K562 (cell line): ENCODE measurements around the gene PNMA8A. TPM values are rescaled to one million over a fixed set of nuclear protein-coding genes. Genes with fewer than 3 reads are reported as not detected.

Experiments used
- ARID4B ChIP-seq: sonication (generic); formaldehyde crosslinking; IDR thresholded peaks from 2 replicates; pipeline ENCODE4 v1.8.0; 2022; ENCODE audit warnings: mild to moderate bottlenecking, missing genetic modification reagents
- CXXC5 ChIP-seq: fragments of 250-450 bp; sonication (Bioruptor Pico); IDR thresholded peaks from 2 replicates; pipeline ENCODE4 v1.8.0; 2022; ENCODE audit warnings: inconsistent platforms, mild to moderate bottlenecking, moderate library complexity
- EP400 ChIP-seq: fragments of 450-650 bp; IDR thresholded peaks from 2 replicates; pipeline ENCODE4 v1.6.1; 2017; ENCODE audit warnings: antibody characterized with exemption, mild to moderate bottlenecking, moderate library complexity
- GABPB1 ChIP-seq: sonication (generic); formaldehyde crosslinking; IDR thresholded peaks from 2 replicates; pipeline ENCODE4 v1.8.0; 2022; ENCODE audit warnings: mild to moderate bottlenecking, missing genetic modification reagents
- HDAC2 ChIP-seq: fragments of 450-650 bp; IDR thresholded peaks from 2 replicates; pipeline ENCODE4 v1.6.1; 2016; ENCODE audit warnings: mild to moderate bottlenecking
- KAT8 ChIP-seq: fragments of 450-650 bp; IDR thresholded peaks from 2 replicates; pipeline ENCODE4 v1.6.1; 2016; ENCODE audit warnings: low read depth, mild to moderate bottlenecking
- NEUROD1 ChIP-seq: fragments of 150-350 bp; IDR thresholded peaks from 2 replicates; pipeline ENCODE4 v1.6.1; 2014; ENCODE audit warnings: borderline replicate concordance, low read length, low read depth; ENCODE audit not compliant: partially characterized antibody
- NFIC ChIP-seq: fragments of 450-650 bp; IDR thresholded peaks from 2 replicates; pipeline ENCODE4 v1.6.1; 2017; ENCODE audit warnings: mild to moderate bottlenecking, inconsistent platforms
- PHF20 ChIP-seq: fragments of 450-650 bp; IDR thresholded peaks from 2 replicates; pipeline ENCODE4 v1.6.1; 2018; ENCODE audit not compliant: partially characterized antibody
- POLR2G ChIP-seq: fragments of 200-400 bp; formaldehyde crosslinking; IDR thresholded peaks from 2 replicates; pipeline ENCODE4 v1.6.1; 2017; ENCODE audit warnings: low read depth, mild to moderate bottlenecking, antibody characterized with exemption, low read length, moderate library complexity
- POLR3G ChIP-seq: IDR thresholded peaks from 2 replicates; pipeline ENCODE4 v1.6.1; 2011; ENCODE audit not compliant: insufficient read length, insufficient replicate concordance; ENCODE audit errors: extremely low read depth
- RB1 ChIP-seq: fragments of 450-650 bp; IDR thresholded peaks from 2 replicates; pipeline ENCODE4 v1.6.1; 2017; ENCODE audit warnings: low read depth, mild to moderate bottlenecking
- RHOXF2B ChIP-seq: fragments of 250-450 bp; sonication (Bioruptor Pico); conservative IDR thresholded peaks from 2 replicates; pipeline ENCODE4 v1.5.1; 2021
- SP1 ChIP-seq: sonication (generic); formaldehyde crosslinking; IDR thresholded peaks from 2 replicates; pipeline ENCODE4 v1.8.1; 2022; ENCODE audit warnings: mild to moderate bottlenecking, missing genetic modification reagents
- TCF3 ChIP-seq: sonication (generic); formaldehyde crosslinking; IDR thresholded peaks from 2 replicates; pipeline ENCODE4 v1.4.0; 2020; ENCODE audit warnings: mild to moderate bottlenecking, missing genetic modification reagents
- WHSC1 ChIP-seq: IDR thresholded peaks from one replicate; pipeline ENCODE4 v1.6.1; 2012; ENCODE audit warnings: low read length, control low read depth, inconsistent platforms
- ZBTB11 ChIP-seq, 3 experiments: fragments of 200-800 bp in 1 of 3; fragments of 250-450 bp in 1 of 3; fragments of 450-650 bp in 1 of 3; sonication (Bioruptor Pico) in 1 of 3; sonication (Bioruptor generic) in 1 of 3; formaldehyde crosslinking in 1 of 3; IDR thresholded peaks; 2 replicates each; pipeline versions ENCODE4 v1.6.1 to v1.8.0; 2016 to 2022; ENCODE audit warnings: mild to moderate bottlenecking in 2 of 3, missing genetic modification characterization in 2 of 3, missing compliant biosample characterization in 1 of 3, moderate library complexity in 1 of 3
- ZBTB12 ChIP-seq: fragments of 250-450 bp; sonication (Bioruptor Pico); IDR thresholded peaks from 2 replicates; pipeline ENCODE4 v1.4.0; 2020
- polyA plus RNA-seq, 8 experiments: library from polyadenylated mRNA; depleted of rRNA in 4 of 8; stranded (reverse) in 5 of 8; unstranded in 3 of 8; fragments of >200 nt; fragmentation: Nextera tagmentation in 2 of 8; fragmentation: Illumina TruSeq in 1 of 8; extraction: Ambion mirVana in 2 of 8; extraction: Trizol in 1 of 8; gene quantifications; 2 replicates each; pipeline versions ENCODE4 v1.2.1 to v1.2.3, GENCODE V29; 2011 to 2014; ENCODE audit warnings: inconsistent platforms in 1 of 8, missing spikeins in 1 of 8
- total RNA-seq, 7 experiments: library from RNA; depleted of rRNA in 6 of 7; stranded (reverse); fragments of >200 nt in 6 of 7; fragmentation: Illumina TruSeq in 2 of 7; extraction: Trizol in 2 of 7; gene quantifications; 2 replicates each; pipeline versions ENCODE4 v1.2.1 to v1.2.3, GENCODE V29; 2011 to 2021; ENCODE audit warnings: low replicate concordance in 1 of 7

PNMA8A gene
- total and polyA plus RNA-seq, 9 of the 15 experiments (the other 6 are each of a cell fraction or from before 2014, with no cell fraction given), result 6.6 to 23.8 (median 14.9) TPM

GRCh38 chr19:46471116-46471733, at the start of gene PNMA8A (continued):
- TF ChIP-seq GABPB1 (CRISPR knock-in tag) (peak; percentile 51; the same call in 1 of the 2 replicates), RHOXF2B (CRISPR knock-in tag) (no peak), HDAC2 (no peak; the same call in 1 of the 2 replicates), ZBTB11 (CRISPR knock-in tag; IDR thresholded peaks at IDR 0.05) (no peak), POLR2G (peak; percentile 86), WHSC1 (no peak), ARID4B (CRISPR knock-in tag) (peak; percentile 60; the same call in 1 of the 2 replicates), CXXC5 (peak; percentile 84), RB1 (peak; percentile 52; the same call in 1 of the 2 replicates), POLR3G (no peak), NEUROD1 (no peak), TCF3 (CRISPR knock-in tag) (no peak), KAT8 (no peak), PHF20 (peak; percentile 89), ZBTB12 (CRISPR knock-in tag) (peak; percentile 62), EP400 (peak; percentile 91), SP1 (CRISPR knock-in tag) (peak; percentile 63), NFIC (peak; percentile 80)
